CD4-positive, alpha-beta memory T cell (primary cell): ENCODE results near the gene LY6G6D. TPM values are rescaled to one million over a fixed set of nuclear protein-coding genes. Genes with fewer than 3 reads are reported as not detected.
A peak's percentile ranks its signal among the peaks of the same experiment; 100 is the strongest.

Experiments used
- CTCF ChIA-PET: fragments of 350-600 bp; sonication (Branson Sonifier 250); formaldehyde crosslinking; loops from one replicate; lab custom pipeline; 2021; ENCODE audit warnings: inconsistent platforms; ENCODE audit not compliant: partially characterized antibody; lab: Charles Lee
- POLR2A ChIA-PET: fragments of 350-600 bp; sonication (Branson Sonifier 250); formaldehyde crosslinking; loops from one replicate; lab custom pipeline; 2021; ENCODE audit not compliant: partially characterized antibody; lab: Charles Lee
- DNase-seq, 5 donors: peaks; one replicate each; pipeline versions ENCODE4 v3.0.0 to v3.0.0-alpha.2; 2020 to 2022; ENCODE audit warnings: mixed read lengths in 1 of 5
- H3K27ac ChIP-seq: one replicate; pipeline ENCODE4 v1.7.0; 2013; ENCODE audit warnings: low read depth, low read length
- H3K27me3 ChIP-seq: 2 replicates; pipeline ENCODE4 v1.7.0; 2013; ENCODE audit warnings: mild to moderate bottlenecking, low read length, moderate library complexity; ENCODE audit not compliant: insufficient read depth
- H3K36me3 ChIP-seq: 2 replicates; pipeline ENCODE4 v1.7.0; 2013; ENCODE audit warnings: mild to moderate bottlenecking, low read length, moderate library complexity; ENCODE audit not compliant: insufficient read depth
- H3K4me1 ChIP-seq: 2 replicates; pipeline ENCODE4 v1.7.0; 2013; ENCODE audit warnings: mild to moderate bottlenecking, low read length, moderate library complexity; ENCODE audit not compliant: insufficient read depth
- H3K4me3 ChIP-seq, 2 donors: one replicate each; pipeline ENCODE4 v1.7.0; 2013; ENCODE audit warnings: low read length in 2 of 2, mild to moderate bottlenecking in 1 of 2
- H3K9me3 ChIP-seq, 2 donors: one replicate each; pipeline ENCODE4 v1.7.0; 2013; ENCODE audit warnings: low read length in 2 of 2, control low read depth in 1 of 2; ENCODE audit not compliant: control insufficient read depth in 1 of 2
- H3K27ac Mint-ChIP-seq, 7 donors: one replicate each; pipeline ENCODE4 v1.8.0; 2020 to 2021; ENCODE audit warnings: mixed read lengths in 7 of 7, mild to moderate bottlenecking in 6 of 7, inconsistent platforms in 3 of 7, moderate library complexity in 3 of 7
- H3K27me3 Mint-ChIP-seq, 2 donors: one replicate each; pipeline ENCODE4 v1.8.0; 2020 to 2021; ENCODE audit warnings: mixed read lengths in 2 of 2
- H3K36me3 Mint-ChIP-seq, 2 donors: one replicate each; pipeline ENCODE4 v1.8.0; 2020 to 2021; ENCODE audit warnings: mixed read lengths in 2 of 2, inconsistent platforms in 1 of 2, mild to moderate bottlenecking in 1 of 2
- H3K4me1 Mint-ChIP-seq, 4 donors: one replicate each; pipeline ENCODE4 v1.8.0; 2020 to 2021; ENCODE audit warnings: mixed read lengths in 4 of 4, mild to moderate bottlenecking in 1 of 4
- H3K4me3 Mint-ChIP-seq, 8 donors: one replicate each; pipeline ENCODE4 v1.8.0; 2020 to 2021; ENCODE audit warnings: mixed read lengths in 8 of 8, mild to moderate bottlenecking in 7 of 8, moderate library complexity in 6 of 8, inconsistent platforms in 3 of 8
- H3K9me3 Mint-ChIP-seq, 8 donors: one replicate each; pipeline ENCODE4 v1.8.0; 2020 to 2021; ENCODE audit warnings: mixed read lengths in 8 of 8, mild to moderate bottlenecking in 5 of 8, inconsistent platforms in 3 of 8, moderate library complexity in 1 of 8
- intact Hi-C: fragments of 100-400 bp; cut with micrococcal nuclease; formaldehyde crosslinking; loops from one replicate; pipeline ENCODE4 v1.15.1; 2023
- polyA plus RNA-seq, 2 donors: library from polyadenylated mRNA; unstranded; fragments of 300-500 nt; fragmentation: Illumina TruSeq; gene quantifications; one replicate each; pipeline ENCODE4 v1.2.3, GENCODE V29; 2021
- total RNA-seq, 2 experiments: library from RNA; stranded (reverse); gene quantifications; one replicate each; pipeline ENCODE4 v1.2.3, GENCODE V29; 2021

Gene LY6G6D
- total and polyA plus RNA-seq, 4 experiments from 2014 or later, result not detected

DNA sequence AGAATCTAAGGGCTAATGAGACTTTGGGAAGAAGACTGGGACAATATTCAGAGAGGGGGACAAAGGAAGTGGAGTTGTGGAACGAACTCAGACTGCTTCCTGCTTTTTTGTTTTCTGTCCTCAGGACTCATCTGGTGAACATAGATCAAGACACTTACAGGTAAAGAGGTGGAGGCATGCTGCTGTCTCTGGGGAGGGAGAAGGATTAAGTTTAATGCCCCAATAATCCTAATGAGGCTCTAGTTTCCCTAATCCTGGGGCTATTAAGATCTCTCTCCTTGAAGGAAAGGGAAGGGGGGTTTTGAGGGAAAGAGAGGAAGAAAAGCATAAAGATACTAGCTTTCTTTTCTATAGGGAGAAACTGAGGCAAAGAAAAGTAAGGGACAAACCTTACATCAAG, 29.3 kb downstream of the LY6G6D start:
- Mint-ChIP-seq H3K4me1 (peaks cover 6 to 23% (median 15%) of the 10 kb centered on the region in 4 donors), H3K4me3 (no peak overlapping the region), H3K27ac (peak overlapping the region in 3 of 7 donors; percentile 7 to 64 (median 49)), H3K27me3 (no peaks in the 10 kb centered on the region), H3K9me3 (no peaks in the 10 kb centered on the region), H3K36me3 (peaks cover 4 to 6% of the 10 kb centered on the region in 2 donors)
- no peak overlapping the region for H3K4me3 ChIP-seq
- no peaks in the 10 kb centered on the region for H3K27me3 ChIP-seq
- no peak for DNase-seq
- no peak overlapping the region for H3K27ac ChIP-seq
- ChIA-PET POLR2A (interaction anchor here (1.3 to 1.4 kb wide), 2 partner anchors 9 to 83 kb away, joined by 3 read pairs; partner anchors contain the start of genes CLIC1 and HSPA1B), CTCF (no interaction called here)
- peaks cover 11% of the 10 kb centered on the region for H3K4me1 ChIP-seq
- intact Hi-C loops, result no loop called here
- H3K36me3 ChIP-seq, result no peaks in the 10 kb centered on the region
- H3K9me3 ChIP-seq, result no peaks in the 10 kb centered on the region

DNA sequence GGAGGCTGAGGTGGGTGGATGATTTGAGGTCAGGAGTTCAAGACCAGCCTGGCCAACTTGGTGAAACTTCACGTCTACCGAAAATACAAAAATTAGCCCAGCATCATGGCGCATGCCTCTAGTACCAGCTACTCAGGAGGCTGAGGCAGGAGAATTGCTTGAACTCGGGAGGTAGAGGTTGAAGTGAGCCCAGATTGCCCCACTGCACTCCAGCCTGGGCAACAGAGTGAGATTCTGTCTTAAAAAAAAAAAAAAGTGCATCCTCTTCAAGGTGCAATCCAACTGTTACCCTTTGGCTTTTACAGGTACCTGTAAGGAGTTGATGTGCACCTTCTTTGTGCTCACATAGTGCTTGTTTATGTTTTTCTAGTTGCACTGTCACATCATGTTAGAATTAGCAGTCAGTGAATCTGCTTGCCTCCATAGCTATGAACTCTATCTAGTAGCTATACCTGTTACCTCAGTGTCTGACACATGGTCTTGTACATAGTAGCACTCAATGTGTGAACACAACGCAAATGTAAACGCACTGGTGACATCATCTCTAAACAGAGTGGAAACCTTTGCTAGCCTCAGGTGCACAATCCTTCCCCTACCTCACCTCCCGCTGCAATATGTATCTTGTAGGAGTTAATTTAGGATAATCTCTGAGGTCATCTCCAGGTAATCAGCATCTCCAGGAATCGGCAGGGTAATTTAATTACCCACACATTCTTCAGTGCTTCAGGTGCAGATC, 34.3 kb downstream of the LY6G6D start:
- Histone ChIP-seq H3K27ac (no peak overlapping the region), H3K36me3 (no peaks in the 10 kb centered on the region), H3K9me3 (no peaks in the 10 kb centered on the region), H3K4me1 (no peaks in the 10 kb centered on the region), H3K27me3 (no peaks in the 10 kb centered on the region), H3K4me3 (no peak overlapping the region)
- no peak for DNase-seq
- POLR2A ChIA-PET, result interaction anchor here (1.2 kb wide), 1 partner anchor 10 kb away, joined by 4 read pairs; the partner anchor contains the start of gene MSH5
- Mint-ChIP-seq H3K4me1 (peaks cover 0 to 8% (median 3%) of the 10 kb centered on the region in 4 donors), H3K27me3 (no peaks in the 10 kb centered on the region), H3K36me3 (peaks cover 0 to 4% of the 10 kb centered on the region in 2 donors), H3K9me3 (no peaks in the 10 kb centered on the region), H3K4me3 (no peak overlapping the region), H3K27ac (no peak overlapping the region)
- CTCF ChIA-PET, result interaction anchor here (1.1 kb wide), 1 partner anchor 20 kb away, joined by 3 read pairs; no protein-coding TSS in a partner anchor
- intact Hi-C loops, result no loop called here

DNA sequence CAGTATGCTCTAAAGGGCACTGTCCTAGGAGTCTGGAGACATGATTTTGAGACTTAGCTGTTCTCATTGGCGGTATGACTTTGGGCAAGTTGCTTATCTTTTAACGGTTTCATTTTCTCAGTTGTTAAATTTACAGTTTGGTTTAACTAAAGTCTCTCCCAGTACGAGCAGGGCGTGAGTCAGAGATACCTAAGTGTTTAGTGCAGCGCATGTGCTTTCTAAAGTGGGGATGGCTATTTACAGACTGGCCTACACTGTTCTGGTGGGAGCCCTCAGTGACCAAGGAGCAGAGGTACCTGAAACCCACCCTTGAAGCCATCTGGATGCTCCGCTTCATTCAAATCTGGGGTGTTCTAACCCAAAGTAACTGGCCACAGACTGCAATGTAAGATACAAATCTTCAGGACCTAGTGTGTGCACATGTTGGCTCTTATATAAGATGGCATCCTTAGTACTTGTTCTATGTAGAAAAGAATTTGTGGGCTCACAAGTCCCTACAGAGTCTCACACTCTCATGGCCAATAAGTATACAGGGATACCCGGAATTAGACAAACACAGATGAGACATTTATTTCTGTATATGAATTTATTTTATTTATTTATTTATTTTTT, 35.4 kb downstream of the LY6G6D start:
- no peaks in the 10 kb centered on the region for H3K4me1 ChIP-seq
- no peak for DNase-seq
- no peaks in the 10 kb centered on the region for H3K9me3 ChIP-seq
- no peak overlapping the region for H3K27ac ChIP-seq
- no peaks in the 10 kb centered on the region for H3K27me3 ChIP-seq
- intact Hi-C loops, result no loop called here
- H3K4me3 ChIP-seq, result no peak overlapping the region
- H3K36me3 ChIP-seq, result no peaks in the 10 kb centered on the region
- peaks cover 0 to 8% (median 2%) of the 10 kb centered on the region in 4 donors for H3K4me1 Mint-ChIP-seq
- no peaks in the 10 kb centered on the region for H3K27me3 Mint-ChIP-seq
- CTCF ChIA-PET, result interaction anchor here (0.9 to 1.1 kb wide), 2 partner anchors 19 to 21 kb away, joined by 3 read pairs; no protein-coding TSS in a partner anchor
- no peak overlapping the region for H3K4me3 Mint-ChIP-seq
- POLR2A ChIA-PET, result interaction anchor here (1.2 kb wide), 1 partner anchor 11 kb away, joined by 4 read pairs; the partner anchor contains the start of gene MSH5
- H3K36me3 Mint-ChIP-seq, result no peaks in the 10 kb centered on the region
- H3K27ac Mint-ChIP-seq, result no peak overlapping the region
- H3K9me3 Mint-ChIP-seq, result no peaks in the 10 kb centered on the region

DNA sequence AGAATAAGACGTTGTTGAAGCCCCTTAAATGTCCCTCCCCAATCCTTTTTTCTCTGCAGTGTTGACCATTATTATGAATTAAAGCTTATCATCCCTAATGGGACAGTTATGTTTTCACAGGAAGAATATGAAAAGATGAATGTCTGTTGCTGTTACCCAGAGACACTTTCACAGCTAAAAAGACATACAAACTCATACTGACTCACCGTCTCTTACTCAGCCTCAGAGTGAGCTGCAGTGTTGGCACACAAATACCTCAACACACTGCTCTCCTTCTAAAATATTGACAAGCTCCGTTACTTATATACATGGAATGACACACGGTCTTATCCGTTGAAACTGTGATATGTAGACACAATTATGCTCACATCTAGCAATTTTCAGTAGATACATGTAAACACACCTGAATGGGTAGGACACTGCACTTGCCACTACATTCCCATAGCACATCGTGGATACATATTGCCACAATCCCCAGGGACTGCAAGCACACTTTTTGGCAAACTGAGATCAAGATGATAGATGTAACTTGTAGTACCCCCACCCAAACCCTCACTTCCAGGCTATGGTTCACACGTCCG, 37.7 kb downstream of the LY6G6D start:
- H3K27ac Mint-ChIP-seq, result no peak overlapping the region
- H3K9me3 Mint-ChIP-seq, result no peaks in the 10 kb centered on the region
- ChIA-PET CTCF (interaction anchor here (1.3 to 1.5 kb wide), 2 partner anchors 38 to 62 kb away, joined by 3 read pairs; no protein-coding TSS in a partner anchor), POLR2A (no interaction called here)
- no peaks in the 10 kb centered on the region for H3K27me3 ChIP-seq
- intact Hi-C loops, result no loop called here
- no peaks in the 10 kb centered on the region for H3K27me3 Mint-ChIP-seq
- H3K27ac ChIP-seq, result no peak overlapping the region
- no peaks in the 10 kb centered on the region for H3K4me1 ChIP-seq
- no peaks in the 10 kb centered on the region for H3K36me3 Mint-ChIP-seq
- H3K9me3 ChIP-seq, result no peaks in the 10 kb centered on the region
- no peak overlapping the region for H3K4me3 Mint-ChIP-seq
- H3K4me3 ChIP-seq, result no peak overlapping the region
- DNase-seq, result no peak
- no peaks in the 10 kb centered on the region for H3K36me3 ChIP-seq
- peaks cover 0 to 4% (median 2%) of the 10 kb centered on the region in 4 donors for H3K4me1 Mint-ChIP-seq

DNA sequence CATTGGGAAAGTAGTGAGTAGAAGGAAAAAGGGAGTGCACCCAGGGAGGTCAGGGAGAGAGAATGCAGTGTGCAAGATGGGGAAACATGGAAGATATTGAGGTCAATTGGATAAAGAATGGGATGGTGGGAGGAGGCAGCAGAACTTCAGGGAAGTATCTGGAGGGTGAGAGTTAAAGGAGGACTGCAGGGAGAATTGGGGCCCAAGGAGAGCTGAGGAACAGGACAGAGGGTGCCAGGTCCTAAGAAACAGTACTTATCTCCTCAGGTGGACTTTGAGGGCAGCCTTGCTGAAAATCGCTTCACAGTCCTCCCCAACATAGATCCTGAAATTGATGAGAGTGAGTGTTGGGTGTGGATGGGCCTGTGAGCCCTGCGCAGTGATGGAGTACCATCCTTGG, 43.1 kb downstream of the LY6G6D start:
- no peak overlapping the region for H3K4me3 Mint-ChIP-seq
- H3K4me3 ChIP-seq, result no peak overlapping the region
- no peaks in the 10 kb centered on the region for H3K9me3 Mint-ChIP-seq
- no peaks in the 10 kb centered on the region for H3K36me3 ChIP-seq
- H3K9me3 ChIP-seq, result no peaks in the 10 kb centered on the region
- ChIA-PET POLR2A (interaction anchor here (1.6 kb wide), 1 partner anchor 18 kb away, joined by 3 read pairs; the partner anchor contains the start of gene MSH5), CTCF (interaction anchor here (2.0 kb wide), 1 partner anchor 12 kb away, joined by 11 read pairs; no protein-coding TSS in a partner anchor)
- intact Hi-C loops, result no loop called here
- H3K27ac ChIP-seq, result no peak overlapping the region
- peaks cover 5 to 11% of the 10 kb centered on the region in 2 donors for H3K36me3 Mint-ChIP-seq
- no peaks in the 10 kb centered on the region for H3K4me1 ChIP-seq
- DNase-seq, result no peak
- H3K4me1 Mint-ChIP-seq, result peaks cover 0 to 5% (median 0%) of the 10 kb centered on the region in 4 donors
- no peaks in the 10 kb centered on the region for H3K27me3 ChIP-seq
- peak overlapping the region in 3 of 7 donors; percentile 10 to 72 (median 38) for H3K27ac Mint-ChIP-seq
- no peaks in the 10 kb centered on the region for H3K27me3 Mint-ChIP-seq

DNA sequence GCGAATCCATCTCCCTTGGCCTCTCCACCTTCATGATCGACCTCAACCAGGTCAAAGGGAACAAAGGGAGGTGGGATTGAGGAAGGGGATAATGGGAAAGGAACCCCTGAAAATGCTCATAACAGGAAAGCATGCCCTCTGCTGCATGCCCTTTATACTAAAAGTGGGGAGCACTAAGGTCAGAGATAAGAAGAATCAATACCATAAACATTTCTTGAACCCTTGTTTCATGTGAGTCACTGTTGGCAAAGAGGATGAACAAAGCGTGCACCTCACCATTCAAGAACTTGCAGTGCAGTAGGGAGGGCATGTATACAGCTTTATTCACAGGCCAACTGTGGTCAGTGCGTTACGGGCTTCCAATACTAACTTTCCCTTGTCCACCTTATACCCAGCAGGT, 45.6 kb downstream of the LY6G6D start:
- Histone ChIP-seq H3K27me3 (no peaks in the 10 kb centered on the region), H3K36me3 (no peaks in the 10 kb centered on the region), H3K9me3 (no peaks in the 10 kb centered on the region), H3K4me3 (no peak overlapping the region), H3K27ac (no peak overlapping the region), H3K4me1 (no peaks in the 10 kb centered on the region)
- intact Hi-C loops, result no loop called here
- DNase-seq, result no peak
- H3K4me1 Mint-ChIP-seq, result peaks cover 0 to 5% (median 3%) of the 10 kb centered on the region in 4 donors
- ChIA-PET POLR2A (no interaction called here), CTCF (no interaction called here)
- peak overlapping the region in 2 of 7 donors; percentile 35 to 60 for H3K27ac Mint-ChIP-seq
- no peaks in the 10 kb centered on the region for H3K9me3 Mint-ChIP-seq
- H3K4me3 Mint-ChIP-seq, result no peak overlapping the region
- peaks cover 5 to 11% of the 10 kb centered on the region in 2 donors for H3K36me3 Mint-ChIP-seq
- H3K27me3 Mint-ChIP-seq, result no peaks in the 10 kb centered on the region

DNA sequence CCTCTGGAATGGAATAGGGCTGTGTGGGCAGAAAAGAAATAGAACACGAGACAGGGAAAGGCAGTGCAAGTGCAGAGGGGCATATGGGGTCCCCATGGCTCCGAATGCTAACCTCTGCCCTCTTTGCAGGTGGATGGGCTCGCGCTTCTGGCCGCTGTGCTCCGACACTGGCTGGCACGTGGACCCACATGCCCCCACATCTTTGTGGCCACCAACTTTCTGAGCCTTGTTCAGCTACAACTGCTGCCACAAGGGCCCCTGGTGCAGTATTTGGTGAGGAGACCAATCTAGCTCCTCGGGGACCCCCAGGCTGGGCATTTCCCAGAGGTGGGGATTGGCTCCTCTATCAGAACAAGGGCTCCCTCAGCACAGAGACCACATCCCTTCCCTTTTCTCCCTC, 46.2 kb downstream of the LY6G6D start:
- CTCF ChIA-PET, result no interaction called here
- Mint-ChIP-seq H3K9me3 (no peaks in the 10 kb centered on the region), H3K4me3 (no peak overlapping the region), H3K27me3 (no peaks in the 10 kb centered on the region), H3K27ac (peak overlapping the region in 1 of 7 donors; percentile 35), H3K4me1 (peaks cover 0 to 5% (median 3%) of the 10 kb centered on the region in 4 donors), H3K36me3 (peaks cover 5 to 11% of the 10 kb centered on the region in 2 donors)
- POLR2A ChIA-PET, result no interaction called here
- H3K36me3 ChIP-seq, result no peaks in the 10 kb centered on the region
- DNase-seq, result no peak
- no peak overlapping the region for H3K4me3 ChIP-seq
- no peak overlapping the region for H3K27ac ChIP-seq
- no peaks in the 10 kb centered on the region for H3K27me3 ChIP-seq
- no peaks in the 10 kb centered on the region for H3K4me1 ChIP-seq
- no peaks in the 10 kb centered on the region for H3K9me3 ChIP-seq
- intact Hi-C loops, result no loop called here
